Central memory CD8-positive, alpha-beta T cell (primary cell): ENCODE results near the gene ABCA10.
"Not testable (repeated sequence)": the region's sequence is repeated elsewhere in the genome, so short reads cannot be mapped to it uniquely, and the experiment has no call there.

ENCODE experiments used
- ATAC-seq: fragments of 150-1000 bp; cut with Tn5 transposase; replicated peaks from 2 replicates; pipeline ENCODE4 v1.10.0; 2022; ENCODE audit warnings: mild to moderate bottlenecking, moderate FRiP score, moderate number of reproducible peaks; ENCODE audit not compliant: poor library complexity, severe bottlenecking; ENCODE audit errors: extremely low read depth
- DNase-seq, 2 donors: peaks; one replicate each; pipeline ENCODE4 v3.0.0; 2021; ENCODE audit warnings: low spot score in 2 of 2
- H3K27ac Mint-ChIP-seq: one replicate; pipeline ENCODE4 v1.8.0; 2022; ENCODE audit warnings: low read depth, mild to moderate bottlenecking, moderate library complexity, mixed read lengths
- H3K27me3 Mint-ChIP-seq: one replicate; pipeline ENCODE4 v1.8.0; 2022; ENCODE audit warnings: mixed read lengths
- H3K36me3 Mint-ChIP-seq: one replicate; pipeline ENCODE4 v1.8.0; 2022; ENCODE audit warnings: mild to moderate bottlenecking, moderate library complexity, mixed read lengths; ENCODE audit not compliant: insufficient read depth
- H3K4me1 Mint-ChIP-seq: one replicate; pipeline ENCODE4 v1.8.0; 2022; ENCODE audit warnings: mixed read lengths
- H3K4me3 Mint-ChIP-seq: one replicate; pipeline ENCODE4 v1.8.0; 2022; ENCODE audit warnings: mild to moderate bottlenecking, moderate library complexity, mixed read lengths
- H3K9me3 Mint-ChIP-seq: one replicate; pipeline ENCODE4 v1.8.0; 2022; ENCODE audit warnings: mixed read lengths

The ABCA10 gene

DNA sequence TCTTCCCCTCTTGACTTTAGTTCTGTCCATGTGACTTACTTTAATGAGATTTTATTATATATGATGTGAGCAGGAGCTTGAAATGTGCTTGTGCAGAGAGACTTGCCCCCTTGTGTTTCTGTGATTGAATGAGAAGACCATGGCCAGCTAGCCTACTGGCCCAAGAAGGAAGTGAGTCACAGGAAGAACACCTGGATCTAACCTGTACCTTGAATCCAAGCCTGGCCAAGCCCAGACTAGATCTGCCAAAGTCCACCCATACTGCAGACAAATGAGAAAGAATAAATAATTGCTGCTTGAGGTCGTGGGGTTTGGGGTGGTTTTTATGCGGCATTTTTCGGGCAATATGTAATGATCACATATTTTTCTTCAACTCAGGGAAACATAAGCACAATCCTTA is 9.6 kb downstream of the ABCA10 start:
- H3K36me3 Mint-ChIP-seq = no peaks in the 10 kb centered on the region
- H3K9me3 Mint-ChIP-seq = no peaks in the 10 kb centered on the region
- no peaks in the 10 kb centered on the region for H3K27me3 Mint-ChIP-seq
- no peaks in the 10 kb centered on the region for H3K4me1 Mint-ChIP-seq
- no peak for ATAC-seq
- no peak overlapping the region for H3K4me3 Mint-ChIP-seq
- H3K27ac Mint-ChIP-seq = no peak overlapping the region
- no peak for DNase-seq

DNA sequence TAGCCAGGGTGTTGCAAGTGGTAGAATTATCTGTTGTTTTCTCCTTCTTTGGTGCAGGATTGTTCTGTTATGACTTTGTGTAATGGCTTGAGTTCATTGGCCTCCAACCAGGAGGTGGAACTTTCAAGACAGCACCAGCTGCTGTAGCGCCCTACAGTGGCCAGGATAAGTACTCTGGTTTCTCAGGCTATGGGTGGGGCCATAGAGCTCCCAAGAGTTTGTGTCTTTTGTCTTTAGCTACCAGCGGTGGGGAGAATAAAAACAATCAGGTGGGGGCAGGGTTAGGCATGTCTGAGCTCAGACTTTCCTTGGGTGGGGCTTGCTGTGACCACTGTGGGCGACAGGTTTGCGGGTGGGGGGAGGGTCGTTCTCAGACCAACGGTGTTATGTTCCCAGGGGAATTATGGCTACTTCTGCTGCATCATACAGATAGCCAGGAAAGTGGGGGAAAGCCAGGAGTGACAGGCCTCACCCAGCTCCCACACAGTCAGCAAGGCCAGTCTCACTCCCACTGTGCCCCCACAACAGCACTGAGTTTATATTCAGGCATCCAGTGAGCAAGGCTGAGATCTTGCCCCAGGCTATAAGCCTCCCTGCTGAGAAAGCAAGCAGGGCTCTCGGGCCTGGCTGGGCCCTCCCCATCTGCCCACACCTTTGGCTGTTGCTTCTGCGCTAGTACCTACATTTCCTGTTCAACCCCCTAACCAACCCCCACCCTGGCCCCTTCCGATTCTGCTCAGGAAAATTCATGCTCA is 15.4 kb downstream of the ABCA10 start:
- ATAC-seq = no peak
- no peaks in the 10 kb centered on the region for H3K36me3 Mint-ChIP-seq
- H3K4me1 Mint-ChIP-seq = no peaks in the 10 kb centered on the region
- H3K9me3 Mint-ChIP-seq = no peaks in the 10 kb centered on the region
- no peak for DNase-seq
- H3K27me3 Mint-ChIP-seq = peaks cover 13% of the 10 kb centered on the region
- H3K4me3 Mint-ChIP-seq = no peak overlapping the region
- H3K27ac Mint-ChIP-seq = no peak overlapping the region

DNA sequence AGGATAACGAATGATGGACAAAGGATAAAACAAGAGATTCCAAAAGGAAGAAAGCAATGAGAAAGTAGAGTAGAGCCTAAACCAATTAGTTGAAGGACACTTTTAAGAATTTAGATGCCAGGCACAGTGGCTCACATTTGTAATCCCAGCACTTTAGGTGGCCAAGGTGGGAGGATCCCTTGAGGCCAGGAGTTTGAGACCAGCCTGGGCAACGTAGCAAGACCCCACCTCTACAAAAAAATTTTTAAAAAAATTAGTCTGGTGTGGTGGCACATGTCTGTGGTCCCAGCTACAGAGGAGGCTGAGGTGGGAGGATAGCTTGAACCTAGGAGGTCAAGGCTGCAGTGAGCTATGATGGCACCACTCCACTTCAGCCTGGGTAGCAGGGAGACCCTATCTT is 20.0 kb downstream of the ABCA10 start:
- Mint-ChIP-seq H3K4me1 (no peaks in the 10 kb centered on the region), H3K27ac (no peak overlapping the region), H3K9me3 (no peaks in the 10 kb centered on the region), H3K27me3 (peaks cover 22% of the 10 kb centered on the region), H3K36me3 (no peaks in the 10 kb centered on the region), H3K4me3 (no peak overlapping the region)
- ATAC-seq (no peak), DNase-seq (no peak)

DNA sequence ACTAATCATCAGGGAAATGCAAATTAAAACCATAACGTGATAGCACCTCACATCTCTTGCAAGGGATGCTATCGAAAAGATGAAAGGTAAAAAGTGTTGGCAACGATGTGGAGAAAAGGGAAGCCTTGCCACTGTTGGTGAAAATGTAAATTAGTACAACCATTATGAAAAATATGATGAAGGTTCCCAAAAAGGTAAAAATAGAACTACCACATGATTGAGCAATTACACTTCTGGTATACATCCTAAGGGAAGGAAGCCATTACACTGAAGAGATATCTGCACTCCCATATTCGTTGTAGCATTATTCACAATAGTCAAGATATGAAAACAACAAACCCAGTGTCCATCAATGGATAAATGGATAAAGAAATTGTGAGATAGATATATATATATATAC is 21.5 kb downstream of the ABCA10 start:
- DNase-seq (no peak), ATAC-seq (no peak)
- no peaks in the 10 kb centered on the region for H3K36me3 Mint-ChIP-seq
- peaks cover 20% of the 10 kb centered on the region for H3K27me3 Mint-ChIP-seq
- H3K4me3 Mint-ChIP-seq = no peak overlapping the region
- H3K9me3 Mint-ChIP-seq = no peaks in the 10 kb centered on the region
- no peaks in the 10 kb centered on the region for H3K4me1 Mint-ChIP-seq
- H3K27ac Mint-ChIP-seq = no peak overlapping the region

DNA sequence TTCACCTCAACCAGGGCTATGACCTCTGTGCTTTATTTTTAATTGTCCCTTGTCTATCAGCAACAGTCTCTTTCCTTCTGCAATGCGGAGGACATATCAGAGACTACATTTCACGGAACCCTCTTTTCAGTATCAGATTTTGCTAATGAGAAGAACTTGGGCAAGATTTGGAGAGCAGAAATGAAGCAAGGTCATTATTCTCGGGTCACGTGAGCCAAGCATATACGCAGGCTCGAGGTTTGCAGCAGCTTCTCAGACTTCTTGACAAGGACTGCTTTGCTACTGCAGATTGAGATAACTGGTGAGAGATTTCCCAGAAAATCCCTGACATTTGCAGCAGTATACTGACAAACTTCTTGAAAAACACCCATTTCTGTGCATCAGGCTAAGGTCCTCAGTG is 30.4 kb downstream of the ABCA10 start:
- H3K4me1 Mint-ChIP-seq = no peaks in the 10 kb centered on the region
- H3K36me3 Mint-ChIP-seq = no peaks in the 10 kb centered on the region
- H3K27me3 Mint-ChIP-seq = no peaks in the 10 kb centered on the region
- ATAC-seq (no peak), DNase-seq (no peak)
- H3K9me3 Mint-ChIP-seq = no peaks in the 10 kb centered on the region
- no peak overlapping the region for H3K4me3 Mint-ChIP-seq
- H3K27ac Mint-ChIP-seq = no peak overlapping the region

DNA sequence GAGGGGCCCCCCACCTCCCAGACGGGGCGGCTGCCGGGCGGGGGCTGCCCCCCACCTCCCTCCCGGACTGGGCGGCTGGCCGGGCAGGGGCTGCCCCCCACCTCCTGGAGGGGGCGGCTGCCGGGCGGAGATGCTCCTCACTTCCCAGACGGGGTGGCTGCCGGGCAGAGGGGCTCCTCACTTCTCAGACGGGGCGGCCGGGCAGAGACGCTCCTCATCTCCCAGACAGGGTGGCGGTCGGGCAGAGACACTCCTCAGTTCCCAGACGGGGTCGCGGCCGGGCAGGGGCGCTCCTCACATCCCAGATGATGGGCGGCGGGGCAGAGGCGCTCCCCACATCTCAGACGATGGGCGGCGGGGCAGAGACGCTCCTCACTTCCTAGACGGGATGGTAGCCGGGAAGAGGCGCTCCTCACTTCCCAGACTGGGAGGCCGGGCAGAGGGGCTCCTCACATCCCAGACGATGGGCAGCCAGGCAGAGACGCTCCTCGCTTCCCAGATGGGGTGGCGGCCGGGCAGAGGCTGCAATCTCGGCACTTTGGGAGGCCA is 32.4 kb downstream of the ABCA10 start:
- H3K27ac Mint-ChIP-seq, H3K4me1 Mint-ChIP-seq, H3K4me3 Mint-ChIP-seq, H3K9me3 Mint-ChIP-seq, DNase-seq, H3K27me3 Mint-ChIP-seq, ATAC-seq, H3K36me3 Mint-ChIP-seq: not testable (repeated sequence)

DNA sequence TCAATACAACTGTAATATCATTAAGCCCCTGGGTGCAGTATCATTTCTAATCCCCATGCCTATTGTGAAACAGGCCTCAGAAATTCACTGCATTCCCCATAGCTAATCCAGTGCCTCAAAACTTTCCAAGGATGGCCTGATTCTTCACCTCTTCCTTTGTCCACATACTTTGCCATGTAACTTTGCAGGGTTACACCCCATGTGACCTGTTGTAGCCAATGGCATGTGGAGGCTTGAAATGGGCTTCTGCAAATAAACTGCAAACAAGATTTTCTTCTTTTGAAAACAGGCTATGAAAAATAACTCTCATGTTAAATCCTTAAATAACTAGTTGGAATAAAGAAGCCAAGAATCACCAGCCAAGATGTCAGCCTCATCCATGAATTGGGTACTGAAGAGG is 35.9 kb downstream of the ABCA10 start:
- Mint-ChIP-seq H3K27me3 (no peaks in the 10 kb centered on the region), H3K4me3 (no peak overlapping the region), H3K36me3 (no peaks in the 10 kb centered on the region), H3K4me1 (no peaks in the 10 kb centered on the region), H3K27ac (no peak overlapping the region), H3K9me3 (no peaks in the 10 kb centered on the region)
- DNase-seq (no peak), ATAC-seq (no peak)

DNA sequence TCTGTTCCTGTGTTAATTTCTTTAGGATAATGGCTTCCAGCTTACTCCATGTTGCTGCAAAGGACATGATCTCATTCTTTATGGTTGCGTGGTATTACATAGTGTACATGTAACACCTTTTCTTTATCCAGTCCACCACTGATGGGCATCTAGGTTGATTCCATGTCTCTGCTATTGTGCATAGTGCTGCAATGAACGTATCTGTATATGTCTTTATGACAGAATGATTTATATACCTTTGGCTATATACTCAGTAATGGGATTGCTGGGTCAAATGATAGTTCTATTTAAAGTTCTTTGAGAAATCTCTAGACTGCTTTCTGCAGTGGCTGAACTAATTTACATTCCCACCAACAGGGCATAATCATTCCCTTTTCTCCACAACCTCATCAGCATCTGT is 39.8 kb downstream of the ABCA10 start:
- H3K4me3 Mint-ChIP-seq = no peak overlapping the region
- DNase-seq (no peak), ATAC-seq (no peak)
- no peaks in the 10 kb centered on the region for H3K27me3 Mint-ChIP-seq
- H3K4me1 Mint-ChIP-seq = no peaks in the 10 kb centered on the region
- H3K9me3 Mint-ChIP-seq = no peaks in the 10 kb centered on the region
- H3K27ac Mint-ChIP-seq = no peak overlapping the region
- H3K36me3 Mint-ChIP-seq = no peaks in the 10 kb centered on the region

DNA sequence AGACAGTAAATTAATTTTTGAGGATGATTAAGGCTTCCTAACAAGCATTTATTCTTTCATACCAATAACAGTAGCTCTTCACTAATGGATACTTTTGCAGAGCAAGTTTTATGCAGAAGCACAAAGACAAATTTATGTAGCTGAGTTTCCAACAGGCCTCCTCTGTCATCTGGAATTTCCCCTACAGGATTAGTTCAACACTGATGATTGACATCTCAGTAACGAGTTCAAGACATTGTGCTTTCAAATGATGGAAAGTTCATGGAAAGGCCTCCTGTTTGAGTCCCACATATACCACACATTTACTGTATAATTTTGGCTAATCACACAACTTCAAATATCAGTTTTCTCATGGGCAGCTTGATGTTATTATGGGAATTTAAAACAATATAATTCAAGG is 40.6 kb downstream of the ABCA10 start:
- Mint-ChIP-seq H3K36me3 (no peaks in the 10 kb centered on the region), H3K27ac (no peak overlapping the region), H3K27me3 (no peaks in the 10 kb centered on the region), H3K4me3 (no peak overlapping the region), H3K9me3 (no peaks in the 10 kb centered on the region), H3K4me1 (no peaks in the 10 kb centered on the region)
- ATAC-seq (no peak), DNase-seq (no peak)

DNA sequence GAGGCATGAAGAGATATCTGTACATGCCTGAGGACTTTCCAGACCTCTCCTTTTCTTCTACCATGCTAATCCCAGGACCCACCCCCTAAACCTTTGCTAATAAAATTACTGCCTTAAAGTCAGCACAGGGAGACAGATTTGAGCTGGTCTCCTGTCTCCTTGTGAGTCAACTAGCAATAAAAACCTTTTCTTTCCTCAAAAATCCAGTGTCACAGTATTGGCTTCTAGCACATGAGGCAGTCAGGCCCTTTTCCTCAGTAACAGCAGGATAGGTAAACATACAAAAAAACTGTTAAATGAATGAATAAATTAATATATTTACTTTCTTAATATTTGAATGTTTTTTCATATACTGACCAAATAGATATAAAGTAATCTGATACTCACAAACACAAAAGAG is 41.3 kb downstream of the ABCA10 start:
- no peaks in the 10 kb centered on the region for H3K27me3 Mint-ChIP-seq
- H3K4me3 Mint-ChIP-seq = no peak overlapping the region
- H3K4me1 Mint-ChIP-seq = no peaks in the 10 kb centered on the region
- H3K27ac Mint-ChIP-seq = no peak overlapping the region
- H3K36me3 Mint-ChIP-seq = no peaks in the 10 kb centered on the region
- H3K9me3 Mint-ChIP-seq = no peaks in the 10 kb centered on the region
- ATAC-seq (no peak), DNase-seq (no peak)

DNA sequence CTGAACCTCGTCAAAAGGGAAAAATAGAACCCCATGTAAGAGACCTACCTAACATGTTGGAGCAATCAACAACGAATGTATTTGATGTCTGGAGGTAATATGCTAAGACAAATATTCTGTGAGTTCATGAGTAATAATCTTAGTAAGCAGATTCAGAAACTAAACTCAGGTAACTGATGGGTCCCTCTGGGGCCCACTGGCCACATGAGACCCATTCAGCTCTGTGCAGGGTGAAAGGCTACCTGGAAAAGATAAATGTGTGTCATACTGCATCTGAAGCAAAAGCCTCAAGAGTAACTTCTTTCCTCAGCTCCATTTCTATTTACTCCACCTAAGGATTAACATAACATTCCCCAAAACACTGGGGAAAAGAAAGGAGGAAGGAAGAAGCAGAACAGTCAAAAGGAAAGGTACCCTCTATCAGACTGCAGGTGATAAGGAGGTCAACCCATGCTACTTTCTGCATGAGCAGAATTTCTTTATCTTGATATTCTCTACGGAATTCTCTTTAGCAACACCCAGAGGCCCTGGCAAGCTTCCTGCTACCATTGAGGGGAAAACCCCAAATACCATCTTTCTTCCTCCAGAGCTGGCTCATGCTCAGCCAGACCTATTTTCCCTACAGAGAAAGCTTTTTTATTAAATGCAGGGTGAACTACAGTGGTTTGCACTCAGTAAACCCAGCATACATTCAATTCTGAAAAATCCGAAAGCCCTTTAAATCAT is 49.2 kb downstream of the ABCA10 start:
- no peaks in the 10 kb centered on the region for H3K27me3 Mint-ChIP-seq
- no peak overlapping the region for H3K4me3 Mint-ChIP-seq
- H3K27ac Mint-ChIP-seq = no peak overlapping the region
- H3K9me3 Mint-ChIP-seq = no peaks in the 10 kb centered on the region
- H3K4me1 Mint-ChIP-seq = no peaks in the 10 kb centered on the region
- ATAC-seq (no peak), DNase-seq (no peak)
- H3K36me3 Mint-ChIP-seq = peaks cover 2% of the 10 kb centered on the region

DNA sequence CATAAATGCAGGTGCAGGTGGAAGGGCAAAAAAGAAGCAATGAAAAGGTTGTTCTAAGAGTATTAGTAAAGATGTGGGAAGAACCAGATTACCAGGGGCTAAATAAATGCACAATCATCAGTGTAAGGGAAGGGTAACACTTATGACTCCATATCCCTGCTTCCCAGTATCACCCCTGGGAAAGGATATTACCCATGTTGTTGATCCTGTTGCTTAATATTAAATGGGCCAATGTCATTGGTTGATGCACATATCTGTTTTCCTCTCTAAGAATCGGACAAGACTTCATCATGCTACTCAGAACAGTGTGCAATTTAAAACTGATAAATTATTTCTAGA is 52.2 kb downstream of the ABCA10 start:
- ATAC-seq = no peak
- DNase-seq = no peak
- no peaks in the 10 kb centered on the region for H3K9me3 Mint-ChIP-seq
- H3K27me3 Mint-ChIP-seq = no peaks in the 10 kb centered on the region
- H3K4me3 Mint-ChIP-seq = no peak overlapping the region
- peaks cover 2% of the 10 kb centered on the region for H3K36me3 Mint-ChIP-seq
- no peak overlapping the region for H3K27ac Mint-ChIP-seq
- H3K4me1 Mint-ChIP-seq = no peaks in the 10 kb centered on the region
